HK-2 (cell line): ENCODE measurements around the gene ST6GALNAC3.
"Not testable (repeated sequence)": the region's sequence is repeated elsewhere in the genome, so short reads cannot be mapped to it uniquely, and the experiment has no call there.

ENCODE experiments used
- DNase-seq: peaks from one replicate; pipeline ENCODE4 v3.0.0-alpha.2; 2018; ENCODE audit not compliant: unreplicated experiment

Gene ST6GALNAC3

DNA sequence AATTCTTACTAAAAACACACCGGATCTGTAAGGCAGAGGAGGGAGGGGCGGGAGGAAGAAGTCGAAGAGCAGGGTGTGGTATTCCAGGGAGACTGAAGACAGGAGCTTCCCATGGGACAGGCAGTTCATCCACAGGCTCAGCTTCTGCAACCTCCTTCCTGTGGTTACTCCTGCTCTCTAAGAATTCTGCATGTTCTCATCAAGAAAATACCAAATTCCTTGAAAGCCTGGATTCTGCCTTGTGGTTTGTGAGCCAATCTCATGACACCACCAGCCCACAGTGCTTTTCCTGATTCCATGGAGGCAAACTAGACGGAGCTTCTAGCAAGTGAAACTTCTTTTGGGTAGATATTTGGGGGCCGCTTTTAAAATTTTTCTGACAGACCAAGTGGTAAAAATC lies 1.1 kb upstream of the ST6GALNAC3 start:
- DNase-seq, result peak; percentile 37

DNA sequence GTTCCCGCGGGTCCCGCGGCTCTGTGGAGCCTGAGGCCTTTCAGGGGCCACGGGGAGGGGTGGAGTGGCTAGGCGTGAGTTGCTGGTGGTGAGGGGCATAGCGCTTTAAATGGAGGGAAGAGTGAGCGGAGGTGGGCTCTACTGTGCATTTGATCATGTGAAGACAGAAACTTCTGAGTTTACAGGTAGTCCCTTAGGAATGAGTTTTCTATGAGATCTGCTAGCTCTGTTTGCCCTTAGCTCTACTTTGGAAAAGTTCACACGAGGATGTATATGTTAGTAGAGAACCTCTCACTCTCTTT lies 593 bp downstream of the ST6GALNAC3 start:
- no peak for DNase-seq

DNA sequence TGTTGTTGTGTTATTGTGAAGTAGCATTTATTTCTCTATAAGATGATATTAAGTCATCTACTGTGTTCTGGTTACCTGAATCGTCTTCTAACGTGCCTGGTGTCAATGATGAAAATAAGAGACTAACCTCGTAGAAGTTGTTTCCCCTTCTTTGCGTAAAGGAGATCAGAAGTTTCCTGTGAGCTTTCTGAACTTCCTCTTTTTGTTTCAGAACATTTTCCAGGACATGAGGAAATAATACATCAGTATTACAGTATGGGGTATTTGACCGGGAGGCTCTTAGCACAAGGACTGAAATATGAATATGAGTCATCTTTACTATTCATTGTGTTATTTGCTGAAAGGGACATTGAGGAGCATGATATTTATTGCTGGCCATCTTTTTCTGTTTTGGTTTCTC lies 1.3 kb downstream of the ST6GALNAC3 start:
- DNase-seq, result no peak

DNA sequence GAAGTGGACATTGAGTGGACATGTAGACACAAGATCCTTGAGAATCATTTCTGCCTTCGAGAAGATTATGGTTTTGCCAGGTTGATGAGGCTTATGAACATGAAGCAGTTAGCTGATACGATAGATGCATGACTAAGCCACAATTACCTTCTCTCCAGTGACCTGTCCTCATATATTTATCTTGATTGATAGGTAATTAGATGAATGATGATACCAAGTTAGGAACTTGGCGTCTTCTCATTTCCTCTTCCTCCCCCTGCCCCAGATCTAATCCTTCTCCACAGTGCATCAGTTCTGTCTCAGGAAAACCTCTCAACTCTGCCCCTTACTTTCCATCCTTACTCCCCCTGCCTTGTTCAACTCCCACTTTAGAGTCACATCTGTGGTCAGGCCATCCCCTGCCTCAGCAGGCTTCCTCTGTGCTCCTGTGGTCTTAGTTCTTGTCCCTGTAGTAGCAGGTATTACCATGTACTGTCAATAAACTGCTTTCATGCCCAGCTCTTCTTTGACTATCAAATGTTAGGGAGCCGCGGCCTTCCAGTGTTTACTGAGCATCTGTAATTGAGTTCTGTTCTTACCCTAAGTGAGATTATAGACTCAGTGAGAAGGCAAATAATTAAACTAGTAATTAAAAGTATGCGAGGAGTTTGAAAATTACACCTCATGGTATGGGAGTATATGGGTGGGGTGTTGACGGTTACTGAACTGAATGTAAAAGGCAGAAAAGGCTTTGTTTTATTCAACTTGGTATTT lies 5.1 kb downstream of the ST6GALNAC3 start:
- no peak for DNase-seq

DNA sequence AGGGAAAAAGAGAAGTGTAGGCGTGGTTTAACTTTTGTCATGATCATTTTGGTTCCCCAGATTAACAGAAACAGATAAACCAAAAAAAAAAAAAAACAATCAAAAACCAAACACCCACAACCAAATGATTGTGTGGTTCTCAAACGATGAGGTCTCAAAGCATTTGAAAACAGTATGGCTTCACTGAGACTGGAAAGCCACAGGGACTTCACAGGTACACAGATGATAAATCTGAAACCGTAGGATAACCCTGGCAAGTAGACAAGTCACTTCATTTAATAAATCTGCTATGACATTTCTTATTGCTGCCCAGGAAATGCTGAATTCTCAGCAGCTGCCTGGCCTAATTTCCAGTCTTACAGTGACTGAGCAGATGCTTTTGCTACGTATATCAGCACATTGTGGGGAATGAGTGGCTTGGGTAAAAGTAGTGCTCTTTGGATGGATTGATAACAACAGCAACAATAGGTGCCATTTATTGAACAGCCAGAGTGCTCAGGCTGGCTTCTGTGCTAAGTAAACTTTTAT lies 6.1 kb downstream of the ST6GALNAC3 start:
- DNase-seq, result no peak

DNA sequence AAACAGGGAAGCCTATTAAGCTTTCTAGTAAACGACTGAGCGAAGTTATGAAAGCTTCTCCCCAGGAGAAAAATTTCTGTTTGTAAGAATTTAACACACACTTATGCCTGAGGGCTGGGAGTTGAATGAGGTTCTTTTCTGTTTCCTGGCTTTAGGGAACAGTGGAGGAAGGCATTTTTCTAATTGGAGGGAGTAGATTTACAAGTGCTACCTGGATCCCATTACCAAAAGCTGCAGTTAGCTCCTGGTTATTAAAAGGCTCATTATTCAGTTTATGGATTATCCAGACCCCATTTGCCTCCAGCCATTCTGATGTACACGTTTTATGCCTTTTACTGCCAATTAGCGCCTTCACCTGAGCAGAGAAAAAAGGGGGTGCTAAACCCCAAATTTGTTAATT lies 7.5 kb downstream of the ST6GALNAC3 start:
- DNase-seq, result no peak

DNA sequence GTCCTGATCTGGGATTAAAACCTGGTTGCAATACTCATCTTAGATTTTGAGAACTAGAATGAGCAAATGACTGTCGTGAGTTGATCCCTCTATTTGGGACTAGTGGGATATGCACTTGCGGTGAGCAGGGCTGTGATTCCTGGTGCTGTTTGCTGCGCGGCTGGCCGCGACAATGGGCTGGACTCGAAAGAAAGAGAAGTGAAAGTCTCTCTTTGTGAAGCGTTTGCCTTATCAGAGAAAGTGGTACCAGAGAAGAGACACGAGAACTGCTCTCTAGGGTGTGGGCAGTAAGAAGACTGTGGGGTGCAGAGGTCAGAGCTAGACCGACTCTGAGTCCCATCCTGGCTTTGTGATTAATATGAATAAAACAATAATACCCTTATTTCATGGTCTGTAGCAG lies 8.6 kb downstream of the ST6GALNAC3 start:
- no peak for DNase-seq

DNA sequence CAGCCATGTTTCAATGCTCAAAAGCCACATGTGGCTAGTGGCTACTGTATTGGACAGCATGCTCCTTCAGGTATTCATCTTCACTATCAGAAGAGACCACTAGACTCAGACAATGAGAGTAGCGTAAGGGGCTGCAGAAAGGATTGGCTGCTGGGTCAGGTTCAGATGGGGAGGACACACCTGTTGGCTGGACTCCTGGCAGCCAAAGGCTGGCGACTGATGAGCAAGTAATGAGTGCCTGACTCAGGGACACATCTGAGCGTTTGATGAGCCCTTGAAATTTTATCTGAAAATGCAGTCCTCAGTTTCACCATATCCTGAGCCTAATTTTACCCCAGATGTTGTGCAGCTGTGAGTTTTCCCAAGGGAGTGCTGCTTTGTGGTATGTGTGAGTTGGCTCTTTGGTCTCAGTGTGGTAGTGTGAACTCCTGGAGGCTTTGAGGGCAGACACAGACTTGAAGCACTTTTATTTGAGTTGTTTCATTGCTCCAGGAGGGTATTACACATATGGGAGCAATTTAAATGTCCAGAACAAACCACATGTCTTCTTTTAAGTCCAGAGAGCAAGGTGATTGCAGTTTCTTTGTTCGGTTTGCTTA lies 9.6 kb downstream of the ST6GALNAC3 start:
- DNase-seq, result no peak

DNA sequence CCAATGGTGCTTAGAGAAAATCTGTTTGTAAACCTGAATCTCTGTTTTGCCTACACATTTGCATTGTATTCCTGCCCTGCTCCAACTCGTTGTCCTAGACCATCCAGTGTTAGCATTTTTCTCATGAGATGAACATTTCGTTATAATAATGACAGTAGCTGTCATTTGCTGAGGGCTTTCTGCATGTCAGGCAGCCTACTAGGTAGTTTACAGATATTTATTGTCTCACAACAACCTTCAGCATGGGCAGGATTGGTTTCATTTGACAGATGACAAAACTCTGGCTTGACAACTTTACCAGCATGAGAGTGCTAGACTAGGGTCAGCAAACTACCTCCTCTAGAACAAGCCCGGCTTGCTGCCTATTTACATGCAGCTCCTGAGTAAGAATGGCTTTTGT lies 10.1 kb downstream of the ST6GALNAC3 start:
- no peak for DNase-seq

DNA sequence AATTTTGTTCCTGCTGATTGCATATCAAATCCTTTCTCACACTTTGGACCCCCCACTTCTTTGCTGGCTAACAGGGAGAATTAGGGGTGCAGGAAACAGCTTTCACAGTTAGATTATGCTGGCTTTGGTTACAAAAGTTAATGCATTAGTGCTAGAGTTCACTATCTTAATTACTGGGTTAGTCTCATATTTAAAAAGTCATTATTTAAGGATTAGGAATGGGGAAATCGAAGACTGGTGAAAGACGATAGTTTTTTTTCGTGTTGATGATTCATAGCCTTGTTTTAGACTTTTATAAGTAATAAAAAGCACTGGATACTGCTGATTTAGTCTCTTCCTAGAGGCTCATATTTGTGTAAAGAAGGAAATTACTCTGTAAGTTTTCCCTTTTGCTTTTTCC lies 11.6 kb downstream of the ST6GALNAC3 start:
- DNase-seq, result no peak

DNA sequence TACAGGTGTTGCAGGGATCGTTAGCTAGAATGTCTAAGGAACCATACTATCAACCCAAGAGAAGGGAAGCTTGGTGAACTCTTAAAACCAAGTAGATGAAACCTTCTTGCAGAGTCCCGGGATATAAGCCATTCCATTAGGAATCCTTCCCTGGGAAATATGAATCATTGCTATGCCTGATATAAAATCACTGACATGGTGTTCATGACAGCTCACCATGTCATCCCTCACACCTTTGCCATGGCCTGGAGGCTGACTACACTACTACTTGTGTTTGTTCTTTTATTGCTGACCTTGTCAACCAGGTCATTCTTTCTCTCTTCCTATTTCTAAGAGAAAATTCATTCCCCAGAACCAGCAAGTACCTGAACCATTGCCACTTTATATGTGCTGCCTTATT lies 12.1 kb downstream of the ST6GALNAC3 start:
- DNase-seq, result no peak

DNA sequence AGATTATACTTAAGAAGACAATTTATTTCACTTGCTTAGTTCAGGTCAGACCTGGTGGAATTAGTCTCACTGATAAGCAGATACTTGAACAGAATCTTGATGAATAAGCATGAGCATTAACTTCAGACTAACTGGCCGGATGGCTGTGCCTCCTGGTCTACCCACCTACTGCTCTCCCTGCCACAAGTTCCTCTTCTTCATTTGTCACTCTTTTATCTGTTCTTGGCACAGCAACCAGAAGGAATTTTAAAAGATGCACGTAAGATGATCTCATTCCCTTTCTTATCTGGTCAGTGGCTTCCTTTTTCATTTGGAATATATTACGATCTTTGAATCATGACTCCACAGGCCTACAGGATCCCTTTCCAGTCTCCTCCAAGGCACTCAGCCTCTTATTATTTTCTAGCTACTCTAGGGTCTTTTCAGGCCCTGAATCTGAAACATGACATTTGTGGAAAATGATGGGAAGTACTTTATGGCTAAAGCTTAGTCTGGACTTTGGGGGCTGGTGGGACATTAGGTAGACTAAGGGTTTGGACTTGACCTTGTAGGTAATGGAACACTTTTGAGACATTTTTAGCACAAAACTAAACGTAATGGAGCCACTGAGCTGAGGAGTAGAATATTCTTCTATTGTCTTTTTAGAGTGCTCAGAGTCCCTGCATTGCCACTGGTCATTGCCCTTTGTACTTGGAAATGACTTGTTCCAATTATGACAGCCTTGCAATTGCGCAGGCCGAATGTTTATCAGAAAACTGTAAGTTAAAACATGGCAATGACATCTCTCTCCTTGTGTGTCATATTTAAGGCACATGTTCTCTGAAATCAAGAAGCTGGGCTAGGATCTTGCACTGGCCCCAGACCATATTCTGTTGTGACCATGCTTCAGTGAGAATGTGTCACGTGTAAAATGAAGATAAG lies 16.0 kb downstream of the ST6GALNAC3 start:
- no peak for DNase-seq

DNA sequence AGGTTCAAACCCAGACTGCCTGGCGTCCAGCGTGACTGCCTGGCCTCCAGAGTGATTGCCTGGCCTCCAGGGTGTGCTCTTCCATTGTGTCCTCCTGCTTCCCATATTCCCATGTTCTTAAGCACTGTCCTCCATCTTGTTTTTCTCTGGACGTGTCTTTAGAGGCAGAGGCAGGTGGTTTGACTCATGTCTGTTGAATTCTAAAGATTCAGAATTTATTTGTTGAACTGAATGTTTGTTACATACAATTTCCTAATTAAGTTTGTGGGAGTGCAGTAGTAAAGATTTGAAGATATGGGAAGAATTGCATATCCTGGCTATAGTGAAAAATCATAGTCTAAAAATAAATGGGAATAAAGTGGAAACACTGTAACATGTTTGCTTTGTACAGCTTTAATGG lies 18.3 kb downstream of the ST6GALNAC3 start:
- no peak for DNase-seq

DNA sequence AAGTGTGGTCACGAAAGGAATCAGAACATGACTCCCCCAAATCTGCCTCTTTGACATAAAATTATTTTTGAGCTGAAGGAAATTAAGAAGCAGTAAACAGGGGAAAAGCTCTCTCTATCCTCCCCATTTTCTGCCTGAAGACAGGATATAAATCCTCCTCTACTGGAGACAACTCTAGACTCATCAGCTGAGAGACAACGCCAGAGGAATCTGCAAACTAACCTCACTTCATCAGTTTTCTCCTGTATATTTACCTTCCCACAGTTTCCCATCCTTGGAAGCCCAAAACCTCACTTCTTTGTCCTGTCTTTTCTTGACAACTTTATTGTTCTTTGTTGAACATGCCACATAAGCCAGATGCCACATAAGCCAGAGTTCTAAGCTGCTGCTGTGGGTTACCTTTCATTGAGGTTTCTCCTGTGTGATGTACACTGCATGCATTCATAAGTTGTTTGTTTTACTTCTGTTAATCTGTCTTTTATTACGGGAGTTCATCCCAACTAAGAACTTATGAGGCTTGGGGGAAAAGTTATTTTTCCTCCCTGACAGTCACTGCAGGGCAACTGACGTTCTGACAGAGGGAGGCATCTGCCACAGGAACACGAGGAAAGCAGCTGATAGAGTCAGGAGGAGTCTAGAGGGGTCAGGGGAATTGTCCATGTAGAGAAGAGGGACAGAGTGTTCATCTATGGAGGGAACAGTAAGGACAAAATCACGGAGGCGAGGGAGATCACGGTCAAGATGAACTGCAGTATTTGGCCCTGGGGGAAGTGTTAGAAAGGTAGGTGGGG lies 19.2 kb downstream of the ST6GALNAC3 start:
- no peak for DNase-seq

DNA sequence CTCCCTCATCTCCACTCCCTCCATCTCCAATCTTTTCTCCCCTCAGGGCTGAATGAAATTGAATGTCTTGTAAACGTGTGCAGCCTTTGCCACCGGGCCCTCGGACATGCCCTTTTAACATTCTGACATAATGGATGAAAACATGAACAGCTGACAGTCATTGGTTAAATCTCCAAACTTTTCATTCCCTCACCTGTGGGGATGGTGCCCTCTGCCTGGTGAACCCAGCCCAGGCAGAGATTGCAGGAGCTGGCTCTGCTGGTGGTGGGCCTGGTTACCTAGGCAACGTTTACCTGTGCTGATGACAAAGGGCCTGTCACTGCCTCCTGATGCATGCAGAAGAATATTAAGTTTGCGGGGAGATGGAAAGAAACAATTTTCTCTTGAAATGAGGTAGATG lies 21.3 kb downstream of the ST6GALNAC3 start:
- DNase-seq, result no peak

DNA sequence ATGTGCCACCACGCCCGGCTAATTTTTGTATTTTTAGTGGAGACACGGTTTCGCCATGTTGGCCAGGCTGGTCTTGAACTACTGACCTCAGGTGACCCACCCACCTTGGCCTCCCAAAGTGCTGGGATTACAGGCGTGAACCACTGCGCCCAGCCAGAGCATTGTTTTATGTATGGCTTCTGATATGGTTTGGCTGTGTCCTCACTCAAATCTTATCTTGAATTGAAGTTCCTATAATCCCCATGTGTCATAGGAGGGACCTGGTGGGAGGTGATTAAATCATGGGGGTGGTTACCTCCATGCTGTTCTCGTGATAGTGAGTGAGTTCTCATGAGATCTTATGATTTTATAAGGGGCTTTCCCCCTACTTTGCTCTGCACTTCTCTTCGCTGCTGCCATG lies 22.5 kb downstream of the ST6GALNAC3 start:
- DNase-seq, result not testable (repeated sequence)

DNA sequence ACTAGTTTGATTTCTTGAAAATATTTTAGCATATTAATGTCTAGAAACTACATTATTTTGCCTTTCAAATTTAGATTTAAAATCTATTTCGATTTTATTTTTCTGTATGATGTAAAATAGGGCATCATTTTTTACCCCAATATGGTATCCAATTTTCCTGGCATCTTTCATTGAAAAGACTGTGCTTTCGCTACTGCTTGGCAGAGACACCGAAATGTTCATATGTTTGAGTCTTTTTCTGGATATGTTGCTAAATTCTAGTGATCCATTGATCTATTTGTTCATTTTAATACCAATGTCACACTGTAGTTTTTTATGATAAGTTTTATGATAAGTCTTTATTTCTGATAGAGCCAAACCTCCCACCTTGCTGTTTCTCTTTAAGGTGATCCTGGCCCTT lies 24.3 kb downstream of the ST6GALNAC3 start:
- DNase-seq, result no peak

DNA sequence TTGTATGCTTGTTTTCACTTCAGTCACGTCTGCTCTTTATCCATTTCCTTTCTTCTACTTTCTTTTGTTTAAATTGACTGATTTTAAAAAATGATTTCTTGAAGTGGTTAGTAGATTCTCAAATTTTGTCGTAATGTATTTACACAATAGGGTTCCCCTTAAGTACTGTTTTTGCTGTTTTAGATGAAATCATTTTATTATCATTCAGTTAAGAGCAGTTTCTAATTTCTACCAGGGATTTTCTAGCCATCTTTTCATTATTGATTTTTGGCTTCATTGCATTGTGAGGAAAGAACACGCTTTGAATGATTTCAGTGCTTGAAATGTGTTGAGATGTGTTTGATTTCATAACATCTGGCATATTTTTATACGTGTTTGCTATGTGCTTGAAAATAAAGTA lies 27.0 kb downstream of the ST6GALNAC3 start:
- no peak for DNase-seq

DNA sequence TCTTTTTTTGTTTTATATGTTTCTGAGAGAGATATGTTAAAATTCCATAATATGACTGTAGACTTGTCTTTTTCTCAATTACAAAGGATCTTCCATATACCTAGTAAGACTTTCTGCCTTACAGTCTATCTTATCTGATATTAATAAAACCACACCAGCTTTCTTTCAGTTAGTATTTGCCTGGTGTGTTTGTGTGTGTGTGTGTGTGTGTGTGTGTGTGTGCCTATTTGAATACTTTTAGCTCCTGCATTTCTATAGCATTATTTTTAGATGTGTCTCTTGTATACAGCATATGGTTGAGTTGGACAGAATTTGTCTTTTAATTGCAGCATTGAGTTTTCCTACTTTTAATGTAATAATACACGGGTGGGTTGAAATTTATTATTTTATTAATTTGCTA lies 27.5 kb downstream of the ST6GALNAC3 start:
- DNase-seq, result no peak

DNA sequence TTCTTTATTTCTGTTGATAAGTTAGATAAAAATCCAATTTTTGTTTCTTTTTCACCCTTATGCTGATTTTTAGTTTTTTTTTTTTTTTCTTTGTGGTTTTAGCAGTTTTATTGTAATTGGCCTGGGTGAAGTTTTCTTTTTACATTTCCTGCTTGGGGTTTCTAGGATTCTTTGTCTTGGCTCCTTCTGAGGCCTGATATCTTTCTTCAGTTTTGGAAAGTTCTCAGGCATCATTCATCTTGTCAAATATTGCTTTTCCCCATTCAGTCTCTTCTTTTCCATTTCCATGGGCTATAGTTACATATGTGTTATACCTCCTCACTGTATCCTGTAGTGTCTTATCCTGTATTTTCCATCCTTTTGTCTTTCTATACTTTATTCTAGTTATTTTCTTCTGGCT lies 28.5 kb downstream of the ST6GALNAC3 start:
- DNase-seq, result no peak

DNA sequence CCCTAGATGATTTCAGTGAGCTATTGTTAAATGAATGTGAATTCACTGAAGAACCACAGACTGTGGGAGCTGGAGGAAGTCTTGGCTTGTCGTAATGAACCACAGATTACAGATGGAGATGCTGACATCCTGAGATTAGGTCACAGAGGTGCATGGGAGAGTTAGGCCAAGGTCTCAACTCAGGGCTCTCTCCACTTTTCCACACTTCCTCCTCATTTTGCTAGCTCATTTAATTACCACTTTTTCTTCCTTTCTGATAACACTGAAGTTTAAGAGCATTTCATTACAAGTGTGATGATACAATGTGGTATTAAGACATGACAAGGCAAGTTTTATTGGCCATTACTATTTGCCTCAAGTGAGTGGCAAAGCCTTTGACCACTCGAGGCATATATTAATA lies 30.8 kb downstream of the ST6GALNAC3 start:
- no peak for DNase-seq

DNA sequence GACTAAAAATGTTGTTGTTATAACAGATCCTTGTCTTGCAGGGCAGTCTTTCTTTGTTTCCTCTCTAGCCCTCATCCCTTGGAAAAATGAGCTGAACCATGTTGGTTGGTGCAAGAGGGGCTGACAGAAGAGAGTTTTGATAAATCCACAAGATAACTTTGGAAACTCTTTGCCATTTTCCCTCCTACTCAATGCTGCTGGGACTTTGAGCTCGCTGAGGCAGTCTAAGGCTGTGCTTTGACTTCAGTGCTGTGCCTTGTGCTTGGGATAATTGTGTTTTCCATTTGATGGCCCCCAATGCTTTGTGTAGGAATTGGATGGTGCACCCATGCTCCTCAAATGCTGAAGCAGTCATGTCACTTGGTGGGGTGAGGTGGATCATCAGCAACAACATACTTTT lies 31.7 kb downstream of the ST6GALNAC3 start:
- no peak for DNase-seq
